Fibroblast of pulmonary artery (primary cell): ENCODE measurements around the gene POLR3F.

ENCODE experiments used
- DNase-seq: peaks from one replicate; pipeline ENCODE4 v3.0.0-alpha.2; 2010; ENCODE audit warnings: low read depth
- H3K4me3 ChIP-seq: replicated peaks from 2 replicates; pipeline ENCODE4 v1.5.1; 2011; ENCODE audit warnings: low read depth, mild to moderate bottlenecking, control low read depth, low read length, moderate library complexity
- CTCF ChIP-seq: IDR thresholded peaks from 2 replicates; pipeline ENCODE4 v1.5.1; 2011; ENCODE audit warnings: mild to moderate bottlenecking, control low read depth, low read length, inconsistent platforms; ENCODE audit errors: missing control alignments

POLR3F gene

GRCh38 chr20:18532626-18533025 lies 65.4 kb downstream of the POLR3F start:
- no peak for DNase-seq
- no peak for TF ChIP-seq CTCF

GRCh38 chr20:18533491-18533890 lies 66.3 kb downstream of the POLR3F start:
- H3K4me3 ChIP-seq, result no peak overlapping the region
- no peak for TF ChIP-seq CTCF

More at GRCh38 chr20:18532626-18533025, 65.4 kb downstream of the POLR3F start:
- H3K4me3 ChIP-seq, result no peak overlapping the region

GRCh38 chr20:18533978-18534644 lies 66.9 kb downstream of the POLR3F start:
- TF ChIP-seq CTCF, result no peak
- DNase-seq, result no peak
- H3K4me3 ChIP-seq, result no peak overlapping the region

More at GRCh38 chr20:18533491-18533890, 66.3 kb downstream of the POLR3F start:
- no peak for DNase-seq
